GM21390 (cell line): ENCODE data around the gene PCDHGB1.
"Not testable (repeated sequence)": the region's sequence is repeated elsewhere in the genome, so short reads cannot be mapped to it uniquely, and the experiment has no call there.

ENCODE experiments used
- ATAC-seq: cut with Tn5 transposase; IDR thresholded peaks from one replicate; pipeline ENCODE4 v1.9.1; 2021; ENCODE audit not compliant: unreplicated experiment

The PCDHGB1 gene

DNA sequence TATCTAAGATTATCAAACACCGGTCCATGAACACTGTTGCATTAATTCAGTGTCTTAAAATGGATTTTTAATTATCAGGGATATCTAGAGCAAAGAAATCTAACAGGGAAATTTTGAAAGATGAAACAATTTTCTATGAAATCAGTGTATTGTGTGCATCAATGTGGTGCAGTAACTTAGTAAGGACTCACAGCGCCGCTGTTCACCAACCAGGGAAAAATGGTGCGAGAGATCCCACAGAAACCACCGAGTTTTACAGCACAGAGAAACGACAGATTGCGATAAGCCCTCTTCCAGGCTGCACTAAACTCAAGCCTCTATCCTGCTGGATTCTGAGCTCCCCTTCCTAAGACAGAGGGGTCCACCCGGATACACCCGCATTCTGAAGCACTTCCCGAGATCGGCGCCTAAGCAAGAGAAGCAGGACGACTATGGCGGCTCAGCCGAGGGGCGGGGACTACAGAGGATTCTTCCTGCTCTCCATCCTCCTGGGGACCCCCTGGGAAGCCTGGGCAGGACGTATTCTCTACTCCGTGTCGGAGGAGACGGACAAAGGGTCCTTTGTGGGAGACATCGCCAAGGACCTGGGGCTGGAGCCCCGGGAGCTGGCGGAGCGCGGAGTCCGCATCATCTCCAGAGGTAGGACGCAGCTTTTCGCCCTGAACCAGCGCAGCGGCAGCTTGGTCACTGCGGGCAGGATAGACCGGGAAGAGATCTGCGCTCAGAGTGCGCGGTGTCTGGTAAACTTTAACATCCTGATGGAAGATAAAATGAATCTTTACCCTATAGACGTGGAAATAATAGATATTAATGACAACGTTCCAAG is 32.8 kb downstream of the PCDHGB1 start, which contains the start of gene PCDHGA7:
Gene PCDHGA7, plus strand, starts transcription at position 274 of the 826 bp plus-strand sequence. Its CDS starts 158 bp downstream, at position 432.
- no peak for ATAC-seq

DNA sequence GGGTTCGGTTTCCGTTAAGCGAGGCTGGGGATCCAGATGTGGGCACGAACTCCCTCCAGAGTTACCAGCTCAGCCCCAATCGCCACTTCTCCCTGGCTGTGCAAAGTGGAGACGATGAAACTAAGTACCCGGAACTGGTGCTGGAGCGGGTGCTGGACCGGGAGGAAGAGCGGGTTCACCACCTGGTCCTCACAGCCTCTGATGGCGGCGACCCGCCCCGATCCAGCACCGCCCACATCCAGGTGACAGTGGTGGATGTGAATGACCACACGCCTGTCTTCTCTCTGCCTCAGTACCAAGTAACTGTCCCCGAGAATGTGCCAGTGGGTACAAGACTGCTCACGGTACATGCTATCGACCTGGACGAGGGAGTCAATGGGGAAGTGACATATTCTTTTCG is 33.4 kb downstream of the PCDHGB1 start:
- no peak for ATAC-seq

DNA sequence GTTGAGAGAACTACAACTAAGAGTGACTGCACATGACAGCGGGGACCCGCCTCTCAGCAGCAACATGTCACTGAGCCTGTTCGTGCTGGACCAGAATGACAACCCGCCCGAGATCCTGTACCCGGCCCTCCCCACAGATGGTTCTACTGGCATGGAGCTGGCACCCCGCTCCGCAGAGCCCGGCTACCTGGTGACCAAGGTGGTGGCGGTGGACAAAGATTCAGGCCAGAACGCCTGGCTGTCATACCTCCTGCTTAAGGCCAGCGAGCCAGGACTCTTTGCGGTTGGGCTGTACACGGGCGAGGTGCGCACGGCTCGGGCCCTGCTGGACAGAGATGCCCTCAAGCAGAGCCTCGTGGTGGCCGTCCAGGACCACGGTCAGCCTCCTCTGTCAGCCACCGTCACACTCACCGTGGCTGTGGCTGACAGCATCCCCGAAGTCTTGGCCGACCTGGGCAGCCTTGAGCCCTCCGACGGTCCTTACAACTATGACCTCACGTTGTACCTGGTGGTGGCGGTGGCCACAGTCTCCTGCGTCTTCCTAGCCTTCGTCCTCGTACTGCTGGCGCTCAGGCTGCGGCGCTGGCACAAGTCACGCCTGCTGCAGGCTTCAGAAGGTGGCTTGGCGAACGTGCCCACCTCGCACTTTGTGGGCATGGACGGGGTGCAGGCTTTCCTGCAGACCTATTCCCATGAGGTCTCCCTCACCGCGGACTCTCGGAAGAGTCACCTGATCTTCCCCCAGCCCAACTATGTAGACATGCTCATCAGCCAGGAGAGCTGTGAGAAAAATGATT is 34.8 kb downstream of the PCDHGB1 start:
- no peak for ATAC-seq

DNA sequence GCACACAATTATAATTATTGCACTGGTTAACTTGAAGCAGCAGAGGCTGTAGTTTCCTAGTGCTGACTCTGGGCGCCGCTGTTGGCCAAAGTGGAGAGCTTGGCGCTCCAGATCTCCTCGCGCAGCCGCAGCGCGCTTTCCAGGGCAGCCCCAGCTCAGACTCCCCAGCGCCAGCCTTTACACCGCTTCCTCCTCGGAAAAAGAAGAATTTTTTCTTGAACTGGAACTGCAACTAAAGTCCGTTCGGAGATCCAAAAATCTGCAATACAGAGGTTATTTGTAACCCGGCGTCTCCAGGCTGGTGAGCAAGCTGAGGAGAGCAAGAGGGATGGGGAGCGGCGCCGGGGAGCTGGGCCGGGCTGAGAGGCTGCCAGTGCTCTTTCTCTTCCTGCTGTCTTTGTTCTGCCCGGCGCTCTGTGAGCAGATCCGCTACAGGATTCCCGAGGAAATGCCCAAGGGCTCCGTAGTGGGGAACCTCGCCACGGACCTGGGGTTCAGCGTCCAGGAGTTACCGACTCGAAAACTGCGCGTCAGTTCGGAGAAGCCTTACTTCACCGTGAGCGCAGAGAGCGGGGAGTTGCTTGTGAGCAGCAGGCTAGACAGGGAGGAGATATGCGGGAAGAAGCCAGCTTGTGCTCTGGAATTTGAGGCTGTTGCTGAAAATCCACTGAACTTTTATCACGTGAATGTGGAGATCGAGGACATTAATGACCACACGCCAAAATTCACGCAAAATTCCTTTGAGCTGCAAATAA is 37.8 kb downstream of the PCDHGB1 start, which contains the start of gene PCDHGB4:
Gene PCDHGB4, plus strand, starts transcription at position 142 of the 755 bp plus-strand sequence. Its CDS starts 187 bp downstream, at position 329.
- not testable (repeated sequence) for ATAC-seq

DNA sequence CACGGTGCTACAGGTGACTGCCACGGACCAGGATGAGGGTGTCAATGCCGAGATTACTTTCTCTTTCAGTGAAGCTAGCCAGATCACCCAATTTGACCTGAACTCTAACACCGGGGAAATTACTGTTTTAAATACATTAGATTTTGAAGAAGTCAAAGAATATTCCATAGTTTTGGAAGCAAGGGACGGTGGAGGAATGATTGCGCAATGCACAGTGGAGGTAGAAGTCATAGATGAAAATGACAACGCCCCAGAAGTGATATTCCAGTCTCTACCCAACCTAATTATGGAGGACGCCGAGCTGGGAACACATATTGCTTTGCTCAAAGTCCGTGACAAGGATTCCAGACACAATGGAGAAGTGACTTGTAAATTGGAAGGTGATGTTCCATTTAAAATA is 38.8 kb downstream of the PCDHGB1 start:
- no peak for ATAC-seq

DNA sequence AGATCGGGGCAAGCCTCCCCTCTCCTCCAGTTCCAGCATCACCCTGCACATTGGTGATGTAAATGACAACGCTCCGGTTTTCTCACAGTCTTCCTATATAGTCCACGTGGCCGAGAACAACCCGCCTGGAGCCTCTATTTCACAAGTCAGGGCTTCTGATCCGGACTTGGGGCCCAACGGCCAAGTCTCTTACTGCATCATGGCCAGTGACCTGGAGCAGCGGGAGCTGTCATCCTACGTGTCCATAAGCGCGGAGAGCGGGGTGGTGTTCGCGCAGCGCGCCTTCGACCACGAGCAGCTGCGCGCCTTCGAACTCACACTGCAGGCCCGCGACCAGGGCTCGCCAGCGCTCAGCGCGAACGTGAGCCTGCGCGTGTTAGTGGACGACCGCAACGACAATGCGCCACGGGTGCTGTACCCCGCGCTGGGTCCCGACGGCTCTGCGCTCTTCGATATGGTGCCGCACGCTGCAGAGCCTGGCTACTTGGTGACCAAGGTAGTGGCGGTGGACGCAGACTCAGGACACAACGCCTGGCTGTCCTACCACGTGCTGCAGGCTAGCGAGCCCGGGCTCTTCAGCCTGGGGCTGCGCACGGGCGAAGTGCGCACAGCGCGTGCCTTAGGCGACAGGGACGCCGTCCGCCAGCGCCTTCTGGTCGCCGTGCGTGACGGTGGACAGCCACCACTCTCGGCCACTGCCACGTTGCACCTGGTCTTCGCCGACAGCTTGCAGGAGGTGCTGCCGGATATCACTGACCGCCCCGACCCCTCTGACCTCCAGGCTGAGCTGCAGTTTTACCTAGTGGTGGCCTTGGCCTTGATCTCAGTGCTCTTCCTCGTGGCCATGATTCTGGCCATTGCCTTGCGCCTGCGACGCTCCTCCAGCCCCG is 39.5 kb downstream of the PCDHGB1 start:
- ATAC-seq = no peak

DNA sequence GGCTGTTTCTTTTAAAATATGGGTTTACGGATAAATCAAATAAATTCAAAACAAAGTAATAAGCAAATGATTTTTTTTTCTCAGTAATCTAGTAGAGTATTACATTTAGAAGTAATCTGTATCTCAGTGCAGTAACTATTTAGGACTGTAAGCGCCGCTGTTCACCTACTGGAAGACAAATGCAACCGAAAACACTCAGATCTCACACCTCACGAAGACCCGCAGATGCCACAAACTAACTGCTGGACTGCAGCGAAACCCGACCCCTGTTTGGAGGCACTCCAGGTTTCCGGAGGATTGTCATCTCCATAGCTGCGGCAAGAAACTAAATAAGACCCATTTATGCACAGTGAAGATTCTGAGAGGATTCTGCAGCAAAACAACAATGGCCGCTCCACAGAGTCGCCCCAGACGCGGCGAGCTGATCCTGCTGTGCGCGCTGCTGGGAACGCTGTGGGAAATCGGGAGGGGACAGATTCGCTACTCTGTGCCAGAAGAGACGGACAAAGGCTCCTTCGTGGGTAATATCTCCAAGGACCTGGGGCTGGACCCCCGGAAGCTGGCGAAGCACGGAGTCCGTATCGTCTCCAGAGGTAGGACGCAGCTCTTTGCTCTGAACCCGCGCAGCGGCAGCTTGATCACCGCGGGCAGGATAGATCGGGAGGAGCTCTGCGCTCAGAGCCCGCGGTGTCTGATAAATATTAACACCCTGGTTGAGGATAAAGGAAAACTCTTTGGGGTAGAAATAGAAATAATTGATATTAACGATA is 42.7 kb downstream of the PCDHGB1 start, which contains the start of gene PCDHGA8:
Gene PCDHGA8, plus strand, starts transcription at position 205 of the 770 bp plus-strand sequence. Its CDS starts 181 bp downstream, at position 386.
- ATAC-seq = no peak

DNA sequence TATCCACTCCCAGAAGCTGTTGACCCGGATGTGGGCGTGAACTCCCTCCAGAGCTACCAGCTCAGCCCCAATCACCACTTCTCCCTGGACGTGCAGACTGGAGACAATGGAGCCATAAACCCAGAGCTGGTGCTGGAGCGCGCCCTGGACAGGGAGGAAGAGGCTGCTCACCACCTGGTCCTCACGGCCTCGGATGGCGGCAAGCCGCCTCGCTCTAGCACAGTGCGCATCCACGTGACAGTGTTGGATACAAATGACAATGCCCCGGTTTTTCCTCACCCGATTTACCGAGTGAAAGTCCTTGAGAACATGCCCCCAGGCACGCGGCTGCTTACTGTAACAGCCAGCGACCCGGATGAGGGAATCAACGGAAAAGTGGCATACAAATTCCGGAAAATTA is 43.4 kb downstream of the PCDHGB1 start:
- ATAC-seq = no peak

DNA sequence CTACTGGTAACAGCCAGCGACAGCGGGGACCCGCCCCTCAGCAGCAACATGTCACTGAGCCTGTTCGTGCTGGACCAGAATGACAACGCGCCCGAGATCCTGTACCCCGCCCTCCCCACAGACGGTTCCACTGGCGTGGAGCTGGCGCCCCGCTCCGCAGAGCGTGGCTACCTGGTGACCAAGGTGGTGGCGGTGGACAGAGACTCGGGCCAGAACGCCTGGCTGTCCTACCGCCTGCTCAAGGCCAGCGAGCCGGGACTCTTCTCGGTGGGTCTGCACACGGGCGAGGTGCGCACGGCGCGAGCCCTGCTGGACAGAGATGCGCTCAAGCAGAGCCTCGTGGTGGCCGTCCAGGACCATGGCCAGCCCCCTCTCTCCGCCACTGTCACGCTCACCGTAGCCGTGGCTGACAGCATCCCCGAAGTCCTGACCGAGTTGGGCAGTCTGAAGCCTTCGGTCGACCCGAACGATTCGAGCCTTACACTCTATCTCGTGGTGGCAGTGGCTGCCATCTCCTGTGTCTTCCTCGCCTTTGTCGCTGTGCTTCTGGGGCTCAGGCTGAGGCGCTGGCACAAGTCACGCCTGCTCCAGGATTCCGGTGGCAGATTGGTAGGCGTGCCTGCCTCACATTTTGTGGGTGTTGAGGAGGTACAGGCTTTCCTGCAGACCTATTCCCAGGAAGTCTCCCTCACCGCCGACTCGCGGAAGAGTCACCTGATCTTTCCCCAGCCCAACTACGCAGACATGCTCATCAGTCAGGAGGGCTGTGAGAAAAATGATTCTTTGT is 44.7 kb downstream of the PCDHGB1 start:
- not testable (repeated sequence) for ATAC-seq

DNA sequence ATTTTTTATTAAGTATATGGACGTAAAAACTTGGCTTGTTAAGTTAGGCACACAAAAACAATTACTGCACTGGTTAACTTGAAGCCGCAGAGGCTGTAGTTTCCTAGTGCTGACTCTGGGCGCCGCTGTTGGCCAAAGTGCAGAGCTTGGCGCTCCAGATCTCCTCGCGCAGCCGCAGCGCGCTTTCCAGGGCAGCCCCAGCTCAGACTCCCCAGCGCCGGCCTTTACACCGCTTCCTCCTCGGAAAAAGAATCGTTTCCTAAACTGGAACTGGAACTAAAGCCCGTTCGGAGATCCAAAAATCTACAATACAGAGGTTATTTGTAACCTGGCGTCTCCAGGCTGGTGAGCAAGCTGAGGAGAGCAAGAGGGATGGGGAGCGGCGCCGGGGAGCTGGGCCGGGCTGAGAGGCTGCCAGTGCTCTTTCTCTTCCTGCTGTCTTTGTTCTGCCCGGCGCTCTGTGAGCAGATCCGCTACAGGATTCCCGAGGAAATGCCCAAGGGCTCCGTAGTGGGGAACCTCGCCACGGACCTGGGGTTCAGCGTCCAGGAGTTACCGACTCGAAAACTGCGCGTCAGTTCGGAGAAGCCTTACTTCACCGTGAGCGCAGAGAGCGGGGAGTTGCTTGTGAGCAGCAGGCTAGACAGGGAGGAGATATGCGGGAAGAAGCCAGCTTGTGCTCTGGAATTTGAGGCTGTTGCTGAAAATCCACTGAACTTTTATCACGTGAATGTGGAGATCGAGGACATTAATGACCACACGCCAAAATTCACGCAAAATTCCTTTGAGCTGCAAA is 48.1 kb downstream of the PCDHGB1 start, which contains the start of gene PCDHGB5:
Gene PCDHGB5, plus strand, starts transcription at position 192 of the 796 bp plus-strand sequence. Its CDS starts 181 bp downstream, at position 373.
- ATAC-seq = not testable (repeated sequence)

DNA sequence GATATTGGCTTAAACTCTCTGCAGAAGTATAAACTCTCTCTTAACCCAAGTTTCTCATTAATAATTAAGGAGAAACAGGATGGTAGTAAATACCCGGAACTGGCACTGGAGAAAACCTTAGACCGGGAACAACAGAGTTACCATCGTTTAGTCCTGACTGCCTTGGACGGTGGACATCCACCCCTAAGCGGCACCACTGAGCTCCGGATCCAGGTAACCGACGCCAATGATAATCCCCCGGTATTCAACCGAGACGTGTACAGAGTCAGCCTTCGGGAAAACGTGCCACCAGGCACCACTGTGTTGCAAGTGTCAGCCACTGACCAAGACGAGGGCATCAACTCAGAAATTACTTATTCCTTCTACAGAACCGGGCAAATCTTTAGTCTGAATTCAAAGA is 48.7 kb downstream of the PCDHGB1 start:
- no peak for ATAC-seq

DNA sequence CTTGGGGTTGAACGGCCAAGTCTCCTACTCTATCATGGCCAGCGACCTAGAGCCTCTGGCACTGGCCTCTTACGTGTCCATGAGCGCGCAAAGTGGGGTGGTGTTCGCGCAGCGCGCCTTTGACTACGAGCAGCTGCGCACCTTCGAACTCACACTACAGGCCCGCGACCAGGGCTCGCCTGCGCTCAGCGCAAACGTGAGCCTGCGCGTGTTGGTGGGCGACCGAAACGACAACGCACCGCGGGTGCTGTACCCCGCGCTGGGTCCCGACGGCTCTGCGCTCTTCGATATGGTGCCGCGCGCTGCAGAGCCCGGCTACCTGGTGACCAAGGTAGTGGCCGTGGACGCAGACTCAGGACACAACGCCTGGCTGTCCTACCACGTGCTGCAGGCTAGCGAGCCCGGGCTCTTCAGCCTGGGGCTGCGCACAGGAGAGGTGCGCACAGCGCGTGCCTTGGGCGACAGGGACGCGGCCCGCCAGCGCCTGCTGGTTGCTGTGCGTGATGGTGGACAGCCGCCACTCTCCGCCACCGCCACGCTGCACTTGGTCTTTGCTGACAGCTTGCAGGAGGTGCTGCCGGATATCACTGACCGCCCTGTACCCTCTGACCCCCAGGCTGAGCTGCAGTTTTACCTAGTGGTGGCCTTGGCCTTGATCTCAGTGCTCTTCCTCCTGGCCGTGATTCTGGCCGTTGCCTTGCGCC is 49.8 kb downstream of the PCDHGB1 start:
- no peak for ATAC-seq
